Activated CD8-positive, alpha-beta T cell treated with anti-CD3 and anti-CD28 coated beads, Interleukin-2, amount 10 ng/mL, durations not matched to agents 7 days and 5 days (primary cell): ENCODE results near the gene CDK14. TPM values are rescaled to one million over a fixed set of nuclear protein-coding genes. Genes with fewer than 3 reads are reported as not detected.
"Not testable (repeated sequence)": the region's sequence is repeated elsewhere in the genome, so short reads cannot be mapped to it uniquely, and the experiment has no call there.

Experiments
- ATAC-seq: fragments of 150-1000 bp; cut with Tn5 transposase; one replicate; pipeline ENCODE4 v1.10.0; 2021; ENCODE audit warnings: moderate library complexity
- CTCF ChIA-PET: fragments of 350-600 bp; sonication (Branson Sonifier 250); formaldehyde crosslinking; loops from one replicate; lab custom pipeline; 2021; ENCODE audit warnings: antibody characterized with exemption; lab: Charles Lee
- POLR2A ChIA-PET: fragments of 350-600 bp; sonication (Branson Sonifier 250); formaldehyde crosslinking; loops from one replicate; lab custom pipeline; 2021; ENCODE audit warnings: antibody characterized with exemption; lab: Charles Lee
- DNase-seq: peaks from one replicate; pipeline ENCODE4 v3.0.0-alpha.2; 2020
- H3K27ac Mint-ChIP-seq: one replicate; pipeline ENCODE4 v1.8.0; 2021; ENCODE audit warnings: mild to moderate bottlenecking, mixed read lengths
- H3K27me3 Mint-ChIP-seq: one replicate; pipeline ENCODE4 v1.8.0; 2021; ENCODE audit warnings: low read depth, mixed read lengths
- H3K36me3 Mint-ChIP-seq: one replicate; pipeline ENCODE4 v1.8.0; 2021; ENCODE audit warnings: low read depth, mixed read lengths
- H3K4me1 Mint-ChIP-seq: one replicate; pipeline ENCODE4 v1.8.0; 2021; ENCODE audit warnings: low read depth, mixed read lengths
- H3K4me3 Mint-ChIP-seq: one replicate; pipeline ENCODE4 v1.8.0; 2021; ENCODE audit warnings: mild to moderate bottlenecking, mixed read lengths
- H3K9me3 Mint-ChIP-seq: one replicate; pipeline ENCODE4 v1.8.0; 2022; ENCODE audit warnings: mixed read lengths; ENCODE audit not compliant: insufficient read depth
- total RNA-seq, 2 experiments: library from RNA; stranded (reverse); gene quantifications; one replicate each; pipeline ENCODE4 v1.2.3, GENCODE V29; 2021

The CDK14 gene
- total RNA-seq, 2 experiments from 2014 or later: not detected

- H3K27me3 Mint-ChIP-seq: no peaks in the 10 kb centered on the region
- H3K4me1 Mint-ChIP-seq: no peaks in the 10 kb centered on the region
- POLR2A ChIA-PET: no interaction called here
- H3K4me3 Mint-ChIP-seq: no peak overlapping the region
- no peak for ATAC-seq
- H3K9me3 Mint-ChIP-seq: no peaks in the 10 kb centered on the region
- no peak for DNase-seq
- H3K27ac Mint-ChIP-seq: no peak overlapping the region
- no peaks in the 10 kb centered on the region for H3K36me3 Mint-ChIP-seq
- CTCF ChIA-PET: no interaction called here
These were observed 324.2 kb downstream of the CDK14 start for GRCh38 chr7:90920336-90920735.

- ATAC-seq: no peak
- CTCF ChIA-PET: no interaction called here
- Mint-ChIP-seq H3K36me3 (no peaks in the 10 kb centered on the region), H3K27ac (no peak overlapping the region), H3K4me3 (no peak overlapping the region), H3K4me1 (no peaks in the 10 kb centered on the region), H3K9me3 (no peaks in the 10 kb centered on the region), H3K27me3 (no peaks in the 10 kb centered on the region)
- POLR2A ChIA-PET: no interaction called here
- no peak for DNase-seq
These were observed 327.4 kb downstream of the CDK14 start for GRCh38 chr7:90923541-90923997.

- DNase-seq, H3K27me3 Mint-ChIP-seq: not testable (repeated sequence)
These were observed 332.7 kb downstream of the CDK14 start for GRCh38 chr7:90928700-90929424.

GRCh38 chr7:90931986-90932916 lies 336.1 kb downstream of the CDK14 start:
- H3K4me3 Mint-ChIP-seq: no peak overlapping the region
- DNase-seq: no peak
- no peaks in the 10 kb centered on the region for H3K4me1 Mint-ChIP-seq
- no peak overlapping the region for H3K27ac Mint-ChIP-seq
- CTCF ChIA-PET: no interaction called here
- POLR2A ChIA-PET: no interaction called here
- H3K9me3 Mint-ChIP-seq: no peaks in the 10 kb centered on the region
- no peaks in the 10 kb centered on the region for H3K27me3 Mint-ChIP-seq
- no peaks in the 10 kb centered on the region for H3K36me3 Mint-ChIP-seq
- no peak for ATAC-seq

More at GRCh38 chr7:90928700-90929424, 332.7 kb downstream of the CDK14 start:
- H3K36me3 Mint-ChIP-seq, H3K4me1 Mint-ChIP-seq, H3K27ac Mint-ChIP-seq, H3K4me3 Mint-ChIP-seq, ATAC-seq, POLR2A ChIA-PET, CTCF ChIA-PET, H3K9me3 Mint-ChIP-seq: not testable (repeated sequence)

- ATAC-seq (no peak), DNase-seq (no peak)
- no peaks in the 10 kb centered on the region for H3K36me3 Mint-ChIP-seq
- H3K4me3 Mint-ChIP-seq: no peak overlapping the region
- no peaks in the 10 kb centered on the region for H3K9me3 Mint-ChIP-seq
- no peaks in the 10 kb centered on the region for H3K27me3 Mint-ChIP-seq
- no peaks in the 10 kb centered on the region for H3K4me1 Mint-ChIP-seq
- ChIA-PET CTCF (no interaction called here), POLR2A (no interaction called here)
- no peak overlapping the region for H3K27ac Mint-ChIP-seq
These were observed 336.9 kb downstream of the CDK14 start for GRCh38 chr7:90933041-90933440.

GRCh38 chr7:90933984-90934383 lies 337.9 kb downstream of the CDK14 start:
- Mint-ChIP-seq H3K9me3 (no peaks in the 10 kb centered on the region), H3K4me3 (no peak overlapping the region), H3K36me3 (no peaks in the 10 kb centered on the region), H3K27ac (no peak overlapping the region), H3K27me3 (no peaks in the 10 kb centered on the region), H3K4me1 (no peaks in the 10 kb centered on the region)
- DNase-seq: no peak
- ChIA-PET POLR2A (no interaction called here), CTCF (no interaction called here)
- ATAC-seq: no peak

GRCh38 chr7:90938371-90938770 lies 342.2 kb downstream of the CDK14 start:
- no peak overlapping the region for H3K27ac Mint-ChIP-seq

GRCh38 chr7:90939666-90940065 lies 343.5 kb downstream of the CDK14 start:
- Mint-ChIP-seq H3K4me1 (no peaks in the 10 kb centered on the region), H3K27ac (no peak overlapping the region), H3K27me3 (no peaks in the 10 kb centered on the region), H3K9me3 (no peaks in the 10 kb centered on the region), H3K36me3 (no peaks in the 10 kb centered on the region), H3K4me3 (no peak overlapping the region)
- DNase-seq (no peak), ATAC-seq (no peak)
- CTCF ChIA-PET: no interaction called here
- POLR2A ChIA-PET: no interaction called here

More at GRCh38 chr7:90938371-90938770, 342.2 kb downstream of the CDK14 start:
- CTCF ChIA-PET: no interaction called here
- Mint-ChIP-seq H3K4me3 (no peak overlapping the region), H3K36me3 (no peaks in the 10 kb centered on the region), H3K9me3 (no peaks in the 10 kb centered on the region), H3K27me3 (no peaks in the 10 kb centered on the region), H3K4me1 (no peaks in the 10 kb centered on the region)
- ATAC-seq (no peak), DNase-seq (no peak)
- POLR2A ChIA-PET: no interaction called here

GRCh38 chr7:90944021-90944420 lies 347.9 kb downstream of the CDK14 start:
- Mint-ChIP-seq H3K27ac (no peak overlapping the region), H3K27me3 (no peaks in the 10 kb centered on the region), H3K9me3 (no peaks in the 10 kb centered on the region), H3K4me1 (no peaks in the 10 kb centered on the region), H3K36me3 (no peaks in the 10 kb centered on the region), H3K4me3 (no peak overlapping the region)
- DNase-seq (no peak), ATAC-seq (no peak)
- ChIA-PET CTCF (no interaction called here), POLR2A (no interaction called here)

GRCh38 chr7:90945104-90945787 lies 349.1 kb downstream of the CDK14 start:
- no peaks in the 10 kb centered on the region for H3K9me3 Mint-ChIP-seq
- no peak overlapping the region for H3K27ac Mint-ChIP-seq
- DNase-seq (no peak), ATAC-seq (no peak)
- no peaks in the 10 kb centered on the region for H3K27me3 Mint-ChIP-seq
- ChIA-PET CTCF (no interaction called here), POLR2A (no interaction called here)
- H3K4me1 Mint-ChIP-seq: no peaks in the 10 kb centered on the region
- no peaks in the 10 kb centered on the region for H3K36me3 Mint-ChIP-seq
- no peak overlapping the region for H3K4me3 Mint-ChIP-seq

GRCh38 chr7:90946730-90947501 lies 350.8 kb downstream of the CDK14 start:
- ChIA-PET POLR2A (no interaction called here), CTCF (no interaction called here)
- DNase-seq (no peak), ATAC-seq (no peak)
- Mint-ChIP-seq H3K9me3 (no peaks in the 10 kb centered on the region), H3K27me3 (no peaks in the 10 kb centered on the region), H3K27ac (no peak overlapping the region), H3K4me3 (no peak overlapping the region), H3K4me1 (no peaks in the 10 kb centered on the region), H3K36me3 (no peaks in the 10 kb centered on the region)
